K562 (cell line): Measurements from ENCODE around the gene KCNT1. TPM values are rescaled to one million over a fixed set of nuclear protein-coding genes. Genes with fewer than 3 reads are reported as not detected.

Source experiments
- ATAC-seq: fragments of 200-7000 bp; cut with Tn5 transposase; 3 replicates; pipeline ENCODE4 v1.9.1; 2020; ENCODE audit warnings: moderate library complexity
- BruUV-seq: library from RNA; stranded (reverse); fragments of 400-500 nt; replicated peaks from 2 replicates; lab custom pipeline; 2021; lab: Mats Ljungman, UMichigan
- CTCF ChIA-PET: fragments of 300-600 bp; formaldehyde crosslinking; extraction: SDS; loops from one replicate; lab custom pipeline; 2021; ENCODE audit warnings: low intra/inter-chr PET ratio; lab: Yijun Ruan, JAX
- POLR2A ChIA-PET: fragments of 300-600, 350-650 bp; sonication (Branson Sonifier 250); formaldehyde crosslinking; extraction: SDS; loops from one replicate; lab custom pipeline; 2021; ENCODE audit warnings: antibody characterized with exemption, inconsistent platforms; lab: Yijun Ruan, JAX
- DNase-seq, 4 experiments: peaks; one replicate each; pipeline versions ENCODE4 v3.0.0 to v3.0.0-alpha.2; 2011 to 2018; ENCODE audit warnings: low spot score in 3 of 4, mixed read lengths in 3 of 4; ENCODE audit errors: extremely low read depth in 1 of 4
- FAIRE-seq: peaks from 2 replicates; lab custom pipeline; 2011; peaks lifted over from hg19 to GRCh38; lab: Jason Lieb, UNC
- H2AFZ ChIP-seq: 2 replicates; pipeline ENCODE4 v1.6.0; 2011; ENCODE audit warnings: low read depth, low read length, control low read depth, inconsistent platforms
- H3K27ac ChIP-seq: fragments of 200-600 bp; 3 replicates; pipeline ENCODE4 v1.8.0; 2011; ENCODE audit warnings: low read depth, mild to moderate bottlenecking, control low read depth, inconsistent platforms, low read length, moderate library complexity, mixed read lengths; ENCODE audit errors: extremely low read depth
- H3K27me3 ChIP-seq, 2 experiments: fragments of 300-600 bp in 1 of 2; 2 replicates in 1 of 2; 3 replicates in 1 of 2; pipeline versions ENCODE4 v1.6.0 to v1.8.0; 2011; ENCODE audit warnings: inconsistent platforms in 2 of 2, low read length in 2 of 2, mild to moderate bottlenecking in 1 of 2, mixed read lengths in 1 of 2, moderate library complexity in 1 of 2; ENCODE audit not compliant: control insufficient read depth in 2 of 2, insufficient read depth in 2 of 2
- H3K36me3 ChIP-seq: fragments of 300-600 bp; 3 replicates; pipeline ENCODE4 v1.8.0; 2011; ENCODE audit warnings: mild to moderate bottlenecking, low read length, inconsistent platforms; ENCODE audit not compliant: control insufficient read depth, insufficient read depth
- H3K4me1 ChIP-seq, 2 experiments: fragments of 200-600 bp in 1 of 2; replicated peaks in 1 of 2; 2 replicates in 1 of 2; 3 replicates in 1 of 2; pipeline versions ENCODE4 v1.5.1 to v1.8.0; 2011; ENCODE audit warnings: inconsistent platforms in 2 of 2, low read length in 2 of 2, mild to moderate bottlenecking in 1 of 2, mixed read lengths in 1 of 2, moderate library complexity in 1 of 2; ENCODE audit not compliant: control insufficient read depth in 2 of 2, insufficient read depth in 2 of 2
- H3K4me2 ChIP-seq: 2 replicates; pipeline ENCODE4 v1.6.1; 2011; ENCODE audit warnings: low read length, control low read depth, inconsistent platforms, mixed read lengths; ENCODE audit not compliant: insufficient read depth
- H3K4me3 ChIP-seq: fragments of 200-600 bp; sonication (generic), shearing (Covaris generic); 2 replicates; pipeline ENCODE4 v1.5.1; 2016; ENCODE audit warnings: control low read depth, inconsistent platforms
- H3K79me2 ChIP-seq: fragments of 200-600 bp; 3 replicates; pipeline ENCODE4 v1.8.0; 2011; ENCODE audit warnings: low read length, inconsistent platforms; ENCODE audit not compliant: control insufficient read depth, insufficient read depth
- H3K9ac ChIP-seq, 2 experiments: 2 replicates each; pipeline versions ENCODE4 v1.6.0 to v1.6.1; 2011; ENCODE audit warnings: low read depth in 2 of 2, low read length in 2 of 2, control low read depth in 1 of 2, inconsistent platforms in 1 of 2, mild to moderate bottlenecking in 1 of 2, mixed read lengths in 1 of 2; ENCODE audit not compliant: insufficient read depth in 1 of 2
- H3K9me1 ChIP-seq: one replicate; pipeline ENCODE4 v1.6.0; 2011; ENCODE audit warnings: inconsistent platforms, mild to moderate bottlenecking, low read length, moderate library complexity; ENCODE audit not compliant: control insufficient read depth, insufficient read depth
- H3K9me3 ChIP-seq: replicated peaks from 2 replicates; pipeline ENCODE4 v1.5.1; 2011; ENCODE audit warnings: low read depth, low read length, inconsistent platforms; ENCODE audit not compliant: control insufficient read depth, insufficient read depth
- H4K20me1 ChIP-seq: replicated peaks from 2 replicates; pipeline ENCODE4 v1.6.1; 2011; ENCODE audit warnings: low read length, inconsistent platforms, mixed read lengths; ENCODE audit not compliant: control insufficient read depth, insufficient read depth
- C11orf30 ChIP-seq: fragments of 450-650 bp; IDR thresholded peaks from 2 replicates; pipeline ENCODE4 v1.6.1; 2016; ENCODE audit warnings: low read depth, mild to moderate bottlenecking
- CTCF ChIP-seq, 3 experiments: IDR thresholded peaks in 2 of 3; conservative IDR thresholded peaks in 1 of 3; 2 replicates each; pipeline ENCODE4 v1.5.1; 2011 to 2012; ENCODE audit warnings: low read length in 3 of 3, mild to moderate bottlenecking in 3 of 3, control low read depth in 2 of 3, improper control_type of control experiment in 1 of 3, inconsistent platforms in 1 of 3, low read depth in 1 of 3, mixed read lengths in 1 of 3, moderate library complexity in 1 of 3; ENCODE audit not compliant: insufficient read depth in 2 of 3
- MCM5 ChIP-seq: fragments of 450-650 bp; IDR thresholded peaks from 2 replicates; pipeline ENCODE4 v1.6.1; 2016; ENCODE audit warnings: low read depth
- MEIS2 ChIP-seq: fragments of 450-650 bp; IDR thresholded peaks from 2 replicates; pipeline ENCODE4 v1.6.1; 2014; ENCODE audit warnings: mild to moderate bottlenecking; ENCODE audit not compliant: partially characterized antibody
- NFYB ChIP-seq: IDR thresholded peaks from 2 replicates; pipeline ENCODE4 v1.6.1; 2011; ENCODE audit warnings: mild to moderate bottlenecking, moderate library complexity; ENCODE audit not compliant: insufficient read length; ENCODE audit errors: extremely low read depth
- TCF7 ChIP-seq: sonication (generic); IDR thresholded peaks from 2 replicates; pipeline ENCODE4 v1.6.1; 2016; ENCODE audit warnings: antibody characterized with exemption, borderline replicate concordance
- TEAD1 ChIP-seq, 2 experiments: fragments of 450-650 bp in 1 of 2; sonication (generic) in 1 of 2; formaldehyde crosslinking; IDR thresholded peaks; 2 replicates each; pipeline versions ENCODE4 v1.4.0 to v1.8.0; 2020 to 2022; ENCODE audit warnings: mild to moderate bottlenecking in 2 of 2, missing genetic modification reagents in 1 of 2
- WGBS: fragments of 100-300 bp; shearing (Covaris generic); methylation state at CpG from one replicate; pipeline ENCODE4 v1.1.6; 2016; ENCODE audit warnings: low coverage, mixed read lengths; ENCODE audit not compliant: insufficient coverage; ENCODE audit errors: missing lambda C conversion rate; 5-methylcytosine and 5-hydroxymethylcytosine counted together
- in situ Hi-C: fragments of 300-500 bp; cut with MboI; formaldehyde crosslinking; loops from 4 replicates; pipeline ENCODE4 v1.15.0; 2018; ENCODE audit warnings: inconsistent platforms, mixed read lengths
- intact Hi-C: fragments of 100-400 bp; cut with micrococcal nuclease; formaldehyde crosslinking; loops from 2 replicates; pipeline ENCODE4 v1.14.2; 2022
- polyA plus RNA-seq, 8 experiments: library from polyadenylated mRNA; depleted of rRNA in 4 of 8; stranded (reverse) in 5 of 8; unstranded in 3 of 8; fragments of >200 nt; fragmentation: Nextera tagmentation in 2 of 8; fragmentation: Illumina TruSeq in 1 of 8; extraction: Ambion mirVana in 2 of 8; extraction: Trizol in 1 of 8; gene quantifications; 2 replicates each; pipeline versions ENCODE4 v1.2.1 to v1.2.3, GENCODE V29; 2011 to 2014; ENCODE audit warnings: inconsistent platforms in 1 of 8, missing spikeins in 1 of 8
- total RNA-seq, 7 experiments: library from RNA; depleted of rRNA in 6 of 7; stranded (reverse); fragments of >200 nt in 6 of 7; fragmentation: Illumina TruSeq in 2 of 7; extraction: Trizol in 2 of 7; gene quantifications; 2 replicates each; pipeline versions ENCODE4 v1.2.1 to v1.2.3, GENCODE V29; 2011 to 2021; ENCODE audit warnings: low replicate concordance in 1 of 7
- TF ChIP-seq, protein P1 (sequence below): sonication (generic); formaldehyde crosslinking; IDR thresholded peaks from 2 replicates; pipeline ENCODE4 v1.8.0; 2022; ENCODE audit warnings: missing genetic modification reagents, mild to moderate bottlenecking, moderate library complexity, borderline replicate concordance
- TF ChIP-seq, protein P2 (sequence below), 2 experiments: IDR thresholded peaks; 2 replicates each; pipeline ENCODE4 v1.6.1; 2012; ENCODE audit warnings: improper control_type of control experiment in 2 of 2, low read depth in 2 of 2, low read length in 2 of 2, borderline replicate concordance in 1 of 2

Gene KCNT1
- total and polyA plus RNA-seq, 9 of the 15 experiments (the other 6 are each of a cell fraction or from before 2014, with no cell fraction given): 0.05 TPM; not detected in 8

DNA sequence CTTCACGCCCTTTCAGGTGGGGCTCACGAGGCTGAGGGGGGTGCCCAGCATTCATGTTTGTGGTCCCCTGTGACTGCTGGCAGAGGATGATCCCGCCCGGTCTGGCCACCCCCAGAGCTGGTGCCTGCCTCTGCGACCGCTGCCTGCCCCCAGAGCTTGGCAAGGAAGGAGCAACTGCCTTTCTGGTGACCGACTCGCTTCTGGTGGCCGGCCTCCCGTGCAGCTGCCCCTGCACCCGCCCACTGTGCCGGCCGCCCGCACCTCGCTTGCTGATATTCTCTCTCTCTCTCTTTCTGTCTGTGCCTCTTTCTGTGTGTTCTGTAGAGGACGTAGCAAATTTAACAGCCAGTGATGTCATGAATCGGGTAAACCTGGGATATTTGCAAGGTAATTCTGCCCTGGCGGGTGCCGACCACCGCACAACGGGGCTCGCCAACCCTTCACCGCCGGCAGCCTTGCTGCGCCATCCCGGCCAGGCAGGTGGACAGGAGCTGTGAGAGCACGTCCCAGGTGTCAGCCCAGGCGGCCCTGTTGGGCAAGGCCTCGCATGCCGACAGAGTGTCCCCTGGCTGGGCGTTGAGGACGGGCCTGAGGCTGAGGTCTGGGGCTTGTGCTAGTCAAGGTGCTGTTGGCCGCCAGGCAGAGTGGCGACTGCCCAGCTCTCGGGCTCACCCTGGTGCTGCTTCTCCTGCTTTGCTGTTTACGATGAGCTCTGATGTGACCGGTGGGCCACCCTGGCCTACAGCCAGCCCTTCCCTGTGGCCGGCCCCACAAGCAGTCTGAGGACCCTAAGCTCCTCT lies 86.0 kb downstream of the KCNT1 start:
- no peak overlapping the region for H3K4me3 ChIP-seq
- H3K79me2 ChIP-seq: no peaks in the 10 kb centered on the region
- H3K27me3 ChIP-seq: peaks cover 58 to 88% of the 10 kb centered on the region in 2 experiments
- FAIRE-seq: no peak
- intact Hi-C loops: no loop called here
- no TSS peak for BruUV-seq
- H3K27ac ChIP-seq: no peak overlapping the region
- H3K4me1 ChIP-seq: peaks cover 0 to 66% of the 10 kb centered on the region in 2 experiments; a peak in 2 of 5 replicates
- no peaks in the 10 kb centered on the region for H3K36me3 ChIP-seq
- no peaks in the 10 kb centered on the region for H3K9me3 ChIP-seq
- peaks cover 15% of the 10 kb centered on the region for H4K20me1 ChIP-seq
- WGBS: 2% methylated on average over 29 of the region's 38 CpGs
- peak overlapping the region in 1 of 2 experiments; percentile 35; a peak in 1 of 4 replicates for H3K9ac ChIP-seq
- CTCF ChIA-PET: no interaction called here
- POLR2A ChIA-PET: interaction anchor here (0.6 to 0.9 kb wide), 2 partner anchors 201 to 940 kb away, joined by 3 to 4 read pairs; no protein-coding TSS in a partner anchor
- no peak overlapping the region for H2AFZ ChIP-seq
- no peaks in the 10 kb centered on the region for H3K9me1 ChIP-seq
- in situ Hi-C loops: no loop called here
- peak; percentile 19 for ATAC-seq
- TF ChIP-seq NFYB (no peak), CTCF (IDR thresholded peaks at IDR 0.05 in 2 of 3, conservative IDR thresholded peaks at IDR 0.05 in 1 of 3; ENCODE audit: insufficient read depth in 2 of 3, low read depth in 1 of 3, low read length in 3 of 3) (peak in 1 of 3 experiments; percentile 11; a peak in 1 of 6 replicates), MCM5 (no peak), MEIS2 (no peak), TEAD1 (CRISPR knock-in tag; IDR thresholded peaks at IDR 0.05) (no peak), C11orf30 (no peak), TCF7 (no peak)
- TF ChIP-seq, protein P1, sequence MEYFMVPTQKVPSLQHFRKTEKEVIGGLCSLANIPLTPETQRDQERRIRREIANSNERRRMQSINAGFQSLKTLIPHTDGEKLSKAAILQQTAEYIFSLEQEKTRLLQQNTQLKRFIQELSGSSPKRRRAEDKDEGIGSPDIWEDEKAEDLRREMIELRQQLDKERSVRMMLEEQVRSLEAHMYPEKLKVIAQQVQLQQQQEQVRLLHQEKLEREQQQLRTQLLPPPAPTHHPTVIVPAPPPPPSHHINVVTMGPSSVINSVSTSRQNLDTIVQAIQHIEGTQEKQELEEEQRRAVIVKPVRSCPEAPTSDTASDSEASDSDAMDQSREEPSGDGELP (CRISPR knock-in tag): 0 out of 2 replicates have a peak, but pooled peaks have one; percentile 5
- TF ChIP-seq, protein P2, sequence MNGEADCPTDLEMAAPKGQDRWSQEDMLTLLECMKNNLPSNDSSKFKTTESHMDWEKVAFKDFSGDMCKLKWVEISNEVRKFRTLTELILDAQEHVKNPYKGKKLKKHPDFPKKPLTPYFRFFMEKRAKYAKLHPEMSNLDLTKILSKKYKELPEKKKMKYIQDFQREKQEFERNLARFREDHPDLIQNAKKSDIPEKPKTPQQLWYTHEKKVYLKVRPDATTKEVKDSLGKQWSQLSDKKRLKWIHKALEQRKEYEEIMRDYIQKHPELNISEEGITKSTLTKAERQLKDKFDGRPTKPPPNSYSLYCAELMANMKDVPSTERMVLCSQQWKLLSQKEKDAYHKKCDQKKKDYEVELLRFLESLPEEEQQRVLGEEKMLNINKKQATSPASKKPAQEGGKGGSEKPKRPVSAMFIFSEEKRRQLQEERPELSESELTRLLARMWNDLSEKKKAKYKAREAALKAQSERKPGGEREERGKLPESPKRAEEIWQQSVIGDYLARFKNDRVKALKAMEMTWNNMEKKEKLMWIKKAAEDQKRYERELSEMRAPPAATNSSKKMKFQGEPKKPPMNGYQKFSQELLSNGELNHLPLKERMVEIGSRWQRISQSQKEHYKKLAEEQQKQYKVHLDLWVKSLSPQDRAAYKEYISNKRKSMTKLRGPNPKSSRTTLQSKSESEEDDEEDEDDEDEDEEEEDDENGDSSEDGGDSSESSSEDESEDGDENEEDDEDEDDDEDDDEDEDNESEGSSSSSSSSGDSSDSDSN (IDR thresholded peaks at IDR 0.05; ENCODE audit: borderline replicate concordance in 1 of 2, low read depth in 2 of 2, low read length in 2 of 2): 0 out of 4 replicates have a peak, but pooled peaks of 1 of the 2 experiments have one; percentile 42
- TF ChIP-seq, all 486 proteins: peak for 3
- H3K4me2 ChIP-seq: no peak overlapping the region
- no peak for DNase-seq
